ENCODE results near the gene PTPN14.

DNA sequence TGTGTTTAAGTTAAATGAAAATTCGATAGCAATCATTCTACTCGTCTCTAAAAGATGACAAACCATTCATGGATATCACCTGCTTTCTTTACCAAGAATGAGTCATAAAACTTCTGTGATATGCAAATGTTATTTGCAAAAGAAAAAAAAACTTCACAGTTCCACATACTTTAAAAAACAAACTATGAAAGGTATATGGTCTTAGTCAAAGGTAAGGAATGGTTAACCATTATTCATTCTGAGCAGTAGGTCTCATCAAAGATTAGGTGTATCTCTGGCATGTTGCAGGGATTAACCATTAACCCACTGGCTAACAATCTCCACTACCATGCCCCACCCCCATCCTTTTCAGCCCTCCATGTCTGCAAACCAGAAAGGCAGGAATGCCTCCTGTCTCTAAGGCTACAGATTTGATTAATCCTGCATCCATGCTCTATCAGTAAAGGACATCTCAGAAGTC, 44.4 kb downstream of the PTPN14 start:
- no peak for TF ChIP-seq POLR2A (IDR thresholded peaks at IDR 0.05)
- TF ChIP-seq, protein P1, sequence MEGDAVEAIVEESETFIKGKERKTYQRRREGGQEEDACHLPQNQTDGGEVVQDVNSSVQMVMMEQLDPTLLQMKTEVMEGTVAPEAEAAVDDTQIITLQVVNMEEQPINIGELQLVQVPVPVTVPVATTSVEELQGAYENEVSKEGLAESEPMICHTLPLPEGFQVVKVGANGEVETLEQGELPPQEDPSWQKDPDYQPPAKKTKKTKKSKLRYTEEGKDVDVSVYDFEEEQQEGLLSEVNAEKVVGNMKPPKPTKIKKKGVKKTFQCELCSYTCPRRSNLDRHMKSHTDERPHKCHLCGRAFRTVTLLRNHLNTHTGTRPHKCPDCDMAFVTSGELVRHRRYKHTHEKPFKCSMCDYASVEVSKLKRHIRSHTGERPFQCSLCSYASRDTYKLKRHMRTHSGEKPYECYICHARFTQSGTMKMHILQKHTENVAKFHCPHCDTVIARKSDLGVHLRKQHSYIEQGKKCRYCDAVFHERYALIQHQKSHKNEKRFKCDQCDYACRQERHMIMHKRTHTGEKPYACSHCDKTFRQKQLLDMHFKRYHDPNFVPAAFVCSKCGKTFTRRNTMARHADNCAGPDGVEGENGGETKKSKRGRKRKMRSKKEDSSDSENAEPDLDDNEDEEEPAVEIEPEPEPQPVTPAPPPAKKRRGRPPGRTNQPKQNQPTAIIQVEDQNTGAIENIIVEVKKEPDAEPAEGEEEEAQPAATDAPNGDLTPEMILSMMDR (IDR thresholded peaks at IDR 0.05 in 4 of 5, conservative IDR thresholded peaks at IDR 0.05 in 1 of 5): no peak
